ENCODE measurements around the gene MBNL2. TPM values are rescaled to one million over a fixed set of nuclear protein-coding genes. Genes with fewer than 3 reads are reported as not detected.

MBNL2 gene
- total RNA-seq, 2 experiments from 2014 or later, result 2.7 to 7.4 TPM

DNA sequence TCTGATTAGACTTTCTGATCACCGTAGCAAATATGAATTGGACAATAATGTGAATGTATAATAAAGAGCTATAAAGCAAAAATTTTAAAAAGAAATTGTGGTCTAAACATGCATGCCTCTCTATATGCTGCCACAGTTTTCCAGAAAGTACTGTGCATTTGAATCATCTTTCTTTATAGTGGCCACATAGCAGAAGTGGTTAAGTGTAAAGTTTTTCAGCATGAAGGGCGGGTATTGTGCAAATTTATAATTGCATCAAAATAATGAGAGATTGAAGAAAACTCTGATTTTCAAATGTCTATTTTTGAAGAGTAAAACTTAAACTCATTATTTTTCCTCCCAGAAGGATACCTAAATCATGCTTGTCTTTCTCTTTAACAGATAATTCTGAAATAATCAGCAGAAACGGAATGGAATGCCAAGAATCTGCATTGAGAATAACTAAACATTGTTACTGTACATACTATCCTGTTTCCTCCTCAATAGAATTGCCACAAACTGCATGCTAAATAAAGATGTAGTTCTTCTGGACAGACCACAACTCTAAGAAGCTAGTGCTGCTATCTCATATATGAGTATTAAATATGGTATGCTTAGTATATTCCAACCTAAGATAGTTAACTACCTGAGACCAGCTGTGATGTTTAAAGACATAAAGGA, 168.9 kb downstream of the MBNL2 start:
- Histone ChIP-seq H3K36me3 (ENCODE audit: insufficient read depth, low read length) (no peaks in the 10 kb centered on the region; the same call in 1 of the 2 replicates), H3K79me2 (ENCODE audit: insufficient read depth, low read depth, low read length) (no peaks in the 10 kb centered on the region), H2AFZ (ENCODE audit: low read length) (no peak overlapping the region), H3K9me3 (ENCODE audit: low read length) (no peaks in the 10 kb centered on the region), H3K4me2 (ENCODE audit: low read length) (no peak overlapping the region), H4K20me1 (ENCODE audit: insufficient read depth, low read length) (no peaks in the 10 kb centered on the region), H3K9me2 (ENCODE audit: insufficient read depth, low read length) (no peaks in the 10 kb centered on the region), H3K4me1 (ENCODE audit: insufficient read depth, low read length, poor library complexity, severe bottlenecking) (no peaks in the 10 kb centered on the region), H3K4me3 (ENCODE audit: low read depth, low read length, poor library complexity, severe bottlenecking) (no peak overlapping the region), H3K27ac (ENCODE audit: low read depth, low read length, poor library complexity, severe bottlenecking) (no peak overlapping the region)
- ChIA-PET CTCF (ENCODE audit: unreplicated experiment) (no interaction called here), POLR2A (no interaction called here)
- DNase-seq (ENCODE audit: low spot score), result no peak
- TF ChIP-seq EZH2phosphoT487 (IDR thresholded peaks at IDR 0.05; ENCODE audit: borderline replicate concordance, low read depth, low read length) (no peak), CTCF (conservative IDR thresholded peaks at IDR 0.05; ENCODE audit: low read length) (no peak)
- BruUV-seq (replicated peaks), result no TSS peak
- intact Hi-C loops (cut with micrococcal nuclease; ENCODE audit: unreplicated experiment), result no loop called here

GRCh38 chr13:97392020-97392419, 169.9 kb downstream of the MBNL2 start:
- TF ChIP-seq EZH2phosphoT487 (IDR thresholded peaks at IDR 0.05; ENCODE audit: borderline replicate concordance, low read depth, low read length), result no peak
- TF ChIP-seq CTCF (conservative IDR thresholded peaks at IDR 0.05; ENCODE audit: low read length), result no peak
- no peaks in the 10 kb centered on the region for H3K4me1 ChIP-seq (ENCODE audit: insufficient read depth, low read length, poor library complexity, severe bottlenecking)
- POLR2A ChIA-PET, result no interaction called here
- no peak for DNase-seq (ENCODE audit: low spot score)
- H3K4me3 ChIP-seq (ENCODE audit: low read depth, low read length, poor library complexity, severe bottlenecking), result no peak overlapping the region
- no peak overlapping the region for H2AFZ ChIP-seq (ENCODE audit: low read length)
- no TSS peak for BruUV-seq (replicated peaks)
- H3K9me2 ChIP-seq (ENCODE audit: insufficient read depth, low read length), result no peaks in the 10 kb centered on the region
- H3K27ac ChIP-seq (ENCODE audit: low read depth, low read length, poor library complexity, severe bottlenecking), result no peak overlapping the region
- CTCF ChIA-PET (ENCODE audit: unreplicated experiment), result no interaction called here
- H4K20me1 ChIP-seq (ENCODE audit: insufficient read depth, low read length), result no peaks in the 10 kb centered on the region
- no peaks in the 10 kb centered on the region; the same call in 1 of the 2 replicates for H3K36me3 ChIP-seq (ENCODE audit: insufficient read depth, low read length)
- H3K4me2 ChIP-seq (ENCODE audit: low read length), result no peak overlapping the region
- H3K9me3 ChIP-seq (ENCODE audit: low read length), result no peaks in the 10 kb centered on the region
- intact Hi-C loops (cut with micrococcal nuclease; ENCODE audit: unreplicated experiment), result no loop called here
- H3K79me2 ChIP-seq (ENCODE audit: insufficient read depth, low read depth, low read length), result no peaks in the 10 kb centered on the region

- no peaks in the 10 kb centered on the region for H3K9me2 ChIP-seq (ENCODE audit: insufficient read depth, low read length)
- H3K9me3 ChIP-seq (ENCODE audit: low read length), result no peaks in the 10 kb centered on the region
- H4K20me1 ChIP-seq (ENCODE audit: insufficient read depth, low read length), result no peaks in the 10 kb centered on the region
- H2AFZ ChIP-seq (ENCODE audit: low read length), result no peak overlapping the region
- BruUV-seq (replicated peaks), result no TSS peak
- H3K27ac ChIP-seq (ENCODE audit: low read depth, low read length, poor library complexity, severe bottlenecking), result no peak overlapping the region
- no peak for TF ChIP-seq EZH2phosphoT487 (IDR thresholded peaks at IDR 0.05; ENCODE audit: borderline replicate concordance, low read depth, low read length)
- TF ChIP-seq CTCF (conservative IDR thresholded peaks at IDR 0.05; ENCODE audit: low read length), result no peak
- POLR2A ChIA-PET, result no interaction called here
- H3K4me2 ChIP-seq (ENCODE audit: low read length), result no peak overlapping the region
- no peaks in the 10 kb centered on the region for H3K79me2 ChIP-seq (ENCODE audit: insufficient read depth, low read depth, low read length)
- DNase-seq (ENCODE audit: low spot score), result no peak
- H3K36me3 ChIP-seq (ENCODE audit: insufficient read depth, low read length), result no peaks in the 10 kb centered on the region; the same call in 1 of the 2 replicates
- no peaks in the 10 kb centered on the region for H3K4me1 ChIP-seq (ENCODE audit: insufficient read depth, low read length, poor library complexity, severe bottlenecking)
- intact Hi-C loops (cut with micrococcal nuclease; ENCODE audit: unreplicated experiment), result no loop called here
- H3K4me3 ChIP-seq (ENCODE audit: low read depth, low read length, poor library complexity, severe bottlenecking), result no peak overlapping the region
- CTCF ChIA-PET (ENCODE audit: unreplicated experiment), result no interaction called here
Measured at GRCh38 chr13:97394542-97394941, 172.4 kb downstream of the MBNL2 start.

Data from OCI-LY7 (cell line).